Karpas-422 (cell line): ENCODE data around the gene PRPF31. TPM values are rescaled to one million over a fixed set of nuclear protein-coding genes. Genes with fewer than 3 reads are reported as not detected.

Experiments used
- DNase-seq: peaks from one replicate; pipeline ENCODE4 v3.0.0-alpha.2; 2015
- H2AFZ ChIP-seq: fragments of 200-600 bp; sonication (generic); 2 replicates; pipeline ENCODE4 v1.6.1; 2014; ENCODE audit warnings: antibody characterized with exemption, low read length, mixed read lengths
- H3K27ac ChIP-seq: fragments of 200-600 bp; sonication (generic); 2 replicates; pipeline ENCODE4 v1.5.1; 2014; ENCODE audit warnings: mild to moderate bottlenecking, low read length, moderate library complexity
- H3K27me3 ChIP-seq: fragments of 200-600 bp; sonication (generic); 2 replicates; pipeline ENCODE4 v1.6.1; 2014; ENCODE audit warnings: low read length, mixed read lengths
- H3K36me3 ChIP-seq: fragments of 200-600 bp; sonication (generic); 2 replicates; pipeline ENCODE4 v1.6.1; 2014; ENCODE audit warnings: low read length, mixed read lengths; ENCODE audit not compliant: insufficient read depth
- H3K4me1 ChIP-seq: fragments of 200-600 bp; sonication (generic); 2 replicates; pipeline ENCODE4 v1.6.1; 2014; ENCODE audit warnings: mild to moderate bottlenecking, low read length, mixed read lengths
- H3K4me2 ChIP-seq: fragments of 200-600 bp; sonication (generic); 2 replicates; pipeline ENCODE4 v1.6.1; 2014; ENCODE audit warnings: low read length, low read depth, mild to moderate bottlenecking; ENCODE audit not compliant: poor library complexity, severe bottlenecking
- H3K4me3 ChIP-seq: fragments of 200-600 bp; sonication (generic); 2 replicates; pipeline ENCODE4 v1.5.1; 2014; ENCODE audit warnings: mild to moderate bottlenecking, antibody characterized with exemption, low read length, mixed read lengths
- H3K79me2 ChIP-seq: fragments of 200-600 bp; sonication (generic); 2 replicates; pipeline ENCODE4 v1.6.1; 2014; ENCODE audit warnings: mild to moderate bottlenecking, low read length, mixed read lengths
- H3K9ac ChIP-seq: fragments of 200-600 bp; sonication (generic); 2 replicates; pipeline ENCODE4 v1.6.0; 2014; ENCODE audit warnings: low read length
- H3K9me2 ChIP-seq: fragments of 200-600 bp; sonication (generic), shearing (Covaris generic); replicated peaks from 2 replicates; pipeline ENCODE4 v1.6.0; 2014; ENCODE audit warnings: mild to moderate bottlenecking, low read length, moderate library complexity; ENCODE audit not compliant: insufficient read depth
- H3K9me3 ChIP-seq: fragments of 300-700, 200-600 bp; sonication (generic); 2 replicates; pipeline ENCODE4 v1.6.1; 2014; ENCODE audit warnings: low read length, mixed read lengths
- H4K20me1 ChIP-seq: fragments of 200-600 bp; sonication (generic); 2 replicates; pipeline ENCODE4 v1.6.1; 2014; ENCODE audit warnings: mild to moderate bottlenecking, antibody characterized with exemption, low read length, low read depth; ENCODE audit not compliant: insufficient read depth
- total RNA-seq: library from RNA; depleted of rRNA; stranded (reverse); fragments of >200 nt; shearing (Covaris generic); gene quantifications from 2 replicates; pipeline ENCODE4 v1.2.3, GENCODE V29; 2014; ENCODE audit warnings: low replicate concordance

Gene PRPF31
- total RNA-seq, 1 experiment from 2014 or later: 25.2 TPM

DNA sequence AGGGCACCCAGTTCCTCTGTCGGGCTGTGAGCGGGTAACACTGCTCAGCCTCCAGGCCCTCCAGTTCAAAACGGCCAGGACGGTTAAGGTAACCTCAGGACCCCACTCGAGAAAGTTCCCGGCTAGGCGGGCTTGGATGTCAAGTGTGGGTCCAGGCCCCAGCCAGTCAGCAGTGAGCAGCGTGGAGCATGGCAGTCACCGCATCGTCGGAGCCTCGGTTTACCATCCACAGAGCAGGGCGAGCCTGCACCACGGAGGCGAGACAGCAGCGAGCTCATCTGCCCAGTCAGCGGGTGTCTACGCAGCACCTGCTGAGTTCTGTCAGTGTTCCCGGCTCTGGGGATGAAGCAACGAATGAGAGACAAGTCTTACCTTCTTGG is 14.1 kb downstream of the PRPF31 start:
- no peak overlapping the region for H3K27ac ChIP-seq
- no peak overlapping the region for H2AFZ ChIP-seq
- H3K4me1 ChIP-seq: no peaks in the 10 kb centered on the region
- DNase-seq: no peak
- no peak overlapping the region for H3K9ac ChIP-seq
- H4K20me1 ChIP-seq: no peaks in the 10 kb centered on the region
- peaks cover 24% of the 10 kb centered on the region for H3K36me3 ChIP-seq
- H3K9me2 ChIP-seq: no peaks in the 10 kb centered on the region
- no peaks in the 10 kb centered on the region for H3K9me3 ChIP-seq
- H3K79me2 ChIP-seq: no peaks in the 10 kb centered on the region
- H3K27me3 ChIP-seq: no peaks in the 10 kb centered on the region
- H3K4me3 ChIP-seq: no peak overlapping the region
- H3K4me2 ChIP-seq: no peak overlapping the region

DNA sequence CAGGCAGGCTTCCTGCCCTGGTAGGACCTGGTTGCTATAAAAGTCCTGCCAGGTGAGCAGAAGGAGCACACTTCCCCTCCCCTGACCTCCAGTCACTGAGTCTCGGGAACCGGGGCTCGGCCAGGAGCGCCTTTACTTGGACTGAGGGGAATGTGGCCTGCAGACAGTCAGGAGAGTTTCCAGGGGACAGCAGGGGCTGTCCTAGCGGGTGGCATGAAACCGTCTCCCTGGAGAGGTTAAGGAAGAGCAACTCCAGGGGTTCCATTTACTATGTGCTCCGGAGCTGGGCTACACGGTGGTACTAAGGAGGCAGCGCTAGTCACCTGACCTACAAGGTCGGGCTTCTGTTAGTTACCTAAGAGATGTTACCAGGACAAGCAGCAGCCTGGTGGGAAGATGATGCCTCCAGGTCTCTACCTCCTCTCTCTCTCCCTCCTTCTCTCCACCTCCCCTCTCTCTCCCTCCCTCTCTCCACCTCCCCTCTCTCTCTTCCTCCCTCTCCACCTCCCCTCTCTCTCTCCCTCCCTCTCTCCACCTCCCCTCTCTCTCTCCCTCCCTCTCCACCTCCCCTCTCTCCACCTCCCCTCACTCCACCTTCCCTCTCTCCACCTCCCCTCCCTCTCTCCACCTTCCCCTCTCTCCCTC is 17.9 kb downstream of the PRPF31 start:
- H3K9me2 ChIP-seq: no peaks in the 10 kb centered on the region
- no peak overlapping the region for H2AFZ ChIP-seq
- peaks cover 9% of the 10 kb centered on the region for H3K79me2 ChIP-seq
- H3K4me2 ChIP-seq: no peak overlapping the region
- peak; percentile 74 for DNase-seq
- peaks cover 14% of the 10 kb centered on the region for H3K4me1 ChIP-seq
- H3K27me3 ChIP-seq: no peaks in the 10 kb centered on the region
- H3K36me3 ChIP-seq: peaks cover 12% of the 10 kb centered on the region
- H3K9ac ChIP-seq: no peak overlapping the region
- no peak overlapping the region for H3K4me3 ChIP-seq
- H4K20me1 ChIP-seq: peaks cover 6% of the 10 kb centered on the region; the same call in 1 of the 2 replicates
- H3K9me3 ChIP-seq: no peaks in the 10 kb centered on the region
- no peak overlapping the region for H3K27ac ChIP-seq

DNA sequence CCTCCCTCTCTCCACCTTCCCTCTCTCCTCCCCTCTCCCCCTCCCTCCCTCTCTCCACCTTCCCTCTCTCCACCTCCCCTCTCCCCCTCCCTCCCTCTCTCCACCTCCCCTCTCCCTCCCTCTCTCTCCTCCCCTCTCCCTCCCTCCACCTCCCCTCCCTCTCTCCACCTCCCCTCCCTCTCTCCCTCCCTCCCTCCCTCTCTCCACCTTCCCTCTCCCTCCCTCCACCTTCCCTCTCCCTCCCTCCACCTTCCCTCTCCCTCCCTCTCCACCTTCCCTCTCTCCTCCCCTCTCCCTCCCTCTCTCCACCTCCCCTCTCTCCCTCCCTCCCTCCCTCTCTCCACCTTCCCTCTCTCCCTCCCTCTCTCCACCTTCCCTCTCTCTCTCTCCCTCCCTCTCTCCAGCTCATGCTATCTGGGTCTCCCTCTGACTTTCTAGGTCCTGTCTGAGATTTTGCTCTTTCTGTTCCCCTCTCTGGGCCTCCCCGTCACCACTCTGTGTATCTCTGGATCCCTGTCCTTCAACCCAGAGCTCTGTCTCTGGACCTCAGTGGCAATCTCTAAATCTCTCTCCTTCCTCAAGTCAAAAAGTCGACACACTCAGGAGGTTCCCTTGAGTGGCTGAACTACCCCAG is 18.5 kb downstream of the PRPF31 start:
- no peak overlapping the region for H3K4me2 ChIP-seq
- no peaks in the 10 kb centered on the region for H3K9me2 ChIP-seq
- no peak overlapping the region for H3K27ac ChIP-seq
- H3K4me3 ChIP-seq: no peak overlapping the region
- H3K36me3 ChIP-seq: peaks cover 9% of the 10 kb centered on the region; the same call in 1 of the 2 replicates
- peaks cover 20% of the 10 kb centered on the region for H3K4me1 ChIP-seq
- DNase-seq: no peak
- H4K20me1 ChIP-seq: peaks cover 12% of the 10 kb centered on the region
- no peaks in the 10 kb centered on the region for H3K9me3 ChIP-seq
- no peak overlapping the region for H3K9ac ChIP-seq
- H2AFZ ChIP-seq: no peak overlapping the region
- peaks cover 15% of the 10 kb centered on the region for H3K79me2 ChIP-seq
- H3K27me3 ChIP-seq: no peaks in the 10 kb centered on the region

DNA sequence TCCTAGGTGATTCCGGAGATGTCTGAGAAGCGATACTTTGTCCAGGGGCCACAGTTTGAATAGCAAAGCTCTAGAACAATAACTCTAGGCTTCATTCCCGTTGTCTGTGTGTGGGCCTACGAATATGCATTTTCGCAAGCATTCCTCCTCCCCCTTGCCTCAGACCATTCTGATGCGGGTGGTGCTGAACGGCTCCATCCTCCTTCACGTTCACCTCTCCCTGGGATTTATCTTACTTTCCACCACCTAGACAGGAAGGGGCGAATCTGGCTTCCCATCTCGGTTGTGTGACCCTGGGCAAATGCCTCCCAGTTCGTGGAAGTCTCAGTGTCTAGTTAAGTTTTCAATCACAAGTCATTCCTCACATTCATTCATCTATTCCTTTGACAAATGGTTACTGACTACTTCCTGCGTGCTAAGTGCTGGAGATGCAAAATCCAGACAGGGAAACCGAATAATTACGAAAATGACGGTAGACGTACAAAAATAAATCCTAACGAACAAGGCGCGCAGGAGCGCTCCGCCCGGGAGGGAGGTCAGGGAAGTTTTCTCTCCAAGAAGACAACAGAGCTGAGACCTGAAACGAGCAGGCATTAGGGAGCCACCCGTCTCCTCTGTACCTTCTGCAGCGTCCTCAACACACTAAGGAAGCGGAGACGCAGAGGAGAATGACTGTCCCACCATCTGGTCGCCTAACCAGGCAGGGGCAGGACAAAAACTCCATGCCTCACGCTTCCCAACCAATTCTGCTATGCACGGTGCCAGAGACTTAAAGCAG is 20.7 kb downstream of the PRPF31 start:
- no peaks in the 10 kb centered on the region for H3K9me3 ChIP-seq
- peaks cover 34% of the 10 kb centered on the region for H4K20me1 ChIP-seq
- peaks cover 28% of the 10 kb centered on the region for H3K4me1 ChIP-seq
- H3K27ac ChIP-seq: peak overlapping the region; percentile 45
- DNase-seq: no peak
- peak overlapping the region; percentile 67 for H3K4me3 ChIP-seq
- H2AFZ ChIP-seq: peak overlapping the region; percentile 63; the same call in 1 of the 2 replicates
- peak overlapping the region; percentile 72 for H3K9ac ChIP-seq
- H3K4me2 ChIP-seq: peak overlapping the region; percentile 92
- no peaks in the 10 kb centered on the region for H3K9me2 ChIP-seq
- H3K79me2 ChIP-seq: peaks cover 37% of the 10 kb centered on the region
- peaks cover 16% of the 10 kb centered on the region; the same call in 1 of the 2 replicates for H3K36me3 ChIP-seq
- no peaks in the 10 kb centered on the region for H3K27me3 ChIP-seq

DNA sequence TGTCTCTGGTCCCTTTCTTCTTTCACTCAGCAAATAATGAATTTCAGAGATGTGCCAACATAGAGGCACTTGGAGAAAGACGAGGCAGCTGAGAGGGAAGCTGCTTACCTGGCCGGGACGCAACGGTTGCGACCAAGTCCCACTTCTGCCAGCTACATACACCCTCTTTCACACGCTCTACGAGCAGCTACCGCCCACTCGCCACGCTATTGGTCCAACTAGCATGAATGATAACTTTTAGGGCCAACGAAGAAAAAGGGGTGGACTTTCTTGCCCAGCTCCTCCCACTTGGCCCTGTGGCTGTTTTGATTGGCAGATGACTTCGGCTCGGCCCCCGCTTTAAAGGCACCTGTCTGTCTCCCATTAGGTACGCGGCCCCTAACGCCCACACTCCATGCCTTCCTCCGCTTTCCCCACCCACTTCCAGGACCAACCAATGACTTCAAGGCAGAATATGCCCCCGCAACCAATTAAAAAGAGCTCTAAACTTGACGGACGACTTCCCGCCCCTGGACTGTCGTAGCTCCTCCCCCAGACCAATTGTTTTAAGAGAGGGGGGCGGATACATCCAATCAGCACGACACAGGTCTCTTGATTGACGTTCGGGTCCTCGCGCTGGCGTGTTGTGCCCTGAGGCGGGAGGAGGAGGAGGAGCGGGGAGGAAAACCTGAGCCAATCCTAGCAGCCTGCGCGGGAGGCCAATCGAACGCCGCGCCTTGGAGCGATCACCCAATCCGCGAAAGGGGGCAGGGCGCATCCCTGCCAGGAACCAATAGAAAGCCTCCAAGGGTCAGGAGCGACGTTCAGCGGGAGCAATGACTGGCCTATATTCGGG is 21.5 kb downstream of the PRPF31 start:
- Histone ChIP-seq H4K20me1 (peaks cover 43% of the 10 kb centered on the region), H3K4me2 (peak overlapping the region; percentile 92), H3K4me3 (peak overlapping the region; percentile 82), H3K27ac (peak overlapping the region; percentile 45), H3K4me1 (peaks cover 28% of the 10 kb centered on the region), H3K9me3 (no peaks in the 10 kb centered on the region), H3K9ac (peak overlapping the region; percentile 96), H3K36me3 (peaks cover 13% of the 10 kb centered on the region; the same call in 1 of the 2 replicates), H3K79me2 (peaks cover 45% of the 10 kb centered on the region), H3K27me3 (no peaks in the 10 kb centered on the region), H2AFZ (peak overlapping the region; percentile 63; the same call in 1 of the 2 replicates), H3K9me2 (no peaks in the 10 kb centered on the region)
- peak; percentile 100 for DNase-seq

DNA sequence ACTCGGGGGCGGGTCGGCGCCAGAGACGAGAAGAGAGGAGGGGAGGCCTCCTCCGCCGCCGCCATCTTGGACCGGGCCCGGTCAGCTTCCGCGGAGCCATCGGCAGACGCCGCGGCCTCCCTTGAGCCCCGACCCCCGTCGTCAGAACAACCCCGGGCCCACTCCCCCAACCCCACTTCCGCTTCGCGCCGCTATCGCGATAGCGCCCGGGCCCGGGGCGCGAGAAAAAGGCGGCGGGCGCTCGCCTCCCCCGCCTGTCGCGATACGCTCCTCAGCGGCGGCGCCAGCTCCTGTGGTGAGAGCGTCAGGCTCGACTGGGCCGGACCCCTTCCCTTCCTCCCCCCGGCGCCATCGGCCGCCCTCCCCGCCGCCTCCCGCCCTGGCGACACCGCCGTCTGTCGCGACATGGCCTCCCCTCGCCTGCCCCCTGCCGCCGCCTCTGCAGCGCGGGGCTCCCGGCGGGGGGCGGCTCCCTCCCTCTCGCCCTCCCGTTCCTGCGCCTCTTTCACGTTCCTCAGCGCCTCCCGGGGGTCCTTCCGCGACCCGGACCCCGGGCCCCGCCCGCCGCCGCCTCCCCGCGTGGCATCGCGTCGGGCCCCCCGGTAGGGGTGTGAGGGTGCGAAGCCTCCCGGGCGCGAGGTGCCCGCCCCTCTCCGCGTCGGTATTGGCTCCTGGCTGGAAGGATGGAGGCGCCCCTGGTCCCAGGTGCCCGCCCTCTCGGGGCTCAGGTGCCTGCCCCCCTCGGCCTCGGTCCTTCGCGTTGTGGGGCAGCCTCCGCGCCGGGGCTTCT is 22.3 kb downstream of the PRPF31 start, which contains the start of gene CNOT3:
Gene CNOT3 (plus strand): TSS at position 64 of the 790 bp plus-strand sequence. CDS start 5,217 bp downstream, outside the sequence.
- H3K9ac ChIP-seq: peak within 1 kb of the TSS; percentile 96
- H2AFZ ChIP-seq: peak within 1 kb of the TSS; percentile 63; the same call in 1 of the 2 replicates
- peaks cover 53% of the 10 kb centered on the region for H3K79me2 ChIP-seq
- H3K9me3 ChIP-seq: no peaks in the 10 kb centered on the region
- peaks cover 51% of the 10 kb centered on the region for H4K20me1 ChIP-seq
- H3K4me2 ChIP-seq: peak within 1 kb of the TSS; percentile 92
- H3K36me3 ChIP-seq: peaks cover 20% of the 10 kb centered on the region; the same call in 1 of the 2 replicates
- peak within 1 kb of the TSS; percentile 82 for H3K4me3 ChIP-seq
- H3K27me3 ChIP-seq: no peaks in the 10 kb centered on the region
- DNase-seq: peak; percentile 85
- H3K9me2 ChIP-seq: no peaks in the 10 kb centered on the region
- peaks cover 28% of the 10 kb centered on the region for H3K4me1 ChIP-seq
- H3K27ac ChIP-seq: peak within 1 kb of the TSS; percentile 72
